AML-193 (cell line): ENCODE results near the gene EEPD1.
"Not testable (repeated sequence)": the region's sequence is repeated elsewhere in the genome, so short reads cannot be mapped to it uniquely, and the experiment has no call there.

Source experiments
- DNase-seq, 2 experiments: peaks; one replicate each; lab custom pipeline; 2025; lab: John Stamatoyannopoulos, UW

EEPD1 gene

DNA sequence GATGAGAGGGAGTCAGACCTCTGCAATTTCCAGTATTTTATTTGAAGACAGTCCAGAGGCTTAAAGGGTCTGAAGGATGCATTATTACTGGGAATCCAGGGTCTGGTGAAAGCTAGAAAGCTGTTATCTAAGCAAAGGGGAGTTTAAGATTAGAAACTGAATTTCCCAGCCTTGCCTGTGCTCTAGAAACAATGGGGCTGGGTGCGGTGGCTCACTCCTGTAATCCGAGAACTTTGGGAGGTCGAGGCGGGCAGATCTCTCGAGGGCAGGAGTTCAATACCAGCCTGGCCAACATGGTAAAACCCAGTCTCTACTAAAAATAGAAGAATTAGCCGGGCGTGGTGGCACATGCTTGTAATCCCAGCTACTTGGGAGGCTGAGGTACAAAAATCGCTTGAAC lies 165.1 kb downstream of the EEPD1 start:
- DNase-seq = no peak

DNA sequence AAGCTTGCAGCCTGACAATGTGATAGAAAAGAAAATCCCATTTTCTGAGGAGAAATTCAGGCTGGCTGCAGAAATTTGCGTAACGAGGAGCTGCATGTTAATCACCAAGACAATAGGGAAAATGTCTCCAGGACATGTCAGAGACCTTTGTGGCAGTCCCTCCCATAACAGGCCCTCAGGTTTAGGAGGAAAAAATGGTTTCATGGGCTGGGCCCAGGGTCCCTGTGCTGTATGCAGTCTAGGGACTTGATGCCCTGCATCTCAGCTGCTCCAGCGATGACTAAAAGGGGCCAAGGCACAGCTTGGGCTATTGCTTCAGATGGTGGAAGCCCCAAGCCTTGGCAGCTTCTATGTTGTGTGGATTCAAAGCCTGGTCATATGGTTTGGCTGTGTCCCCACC lies 168.2 kb downstream of the EEPD1 start:
- DNase-seq = not testable (repeated sequence)

DNA sequence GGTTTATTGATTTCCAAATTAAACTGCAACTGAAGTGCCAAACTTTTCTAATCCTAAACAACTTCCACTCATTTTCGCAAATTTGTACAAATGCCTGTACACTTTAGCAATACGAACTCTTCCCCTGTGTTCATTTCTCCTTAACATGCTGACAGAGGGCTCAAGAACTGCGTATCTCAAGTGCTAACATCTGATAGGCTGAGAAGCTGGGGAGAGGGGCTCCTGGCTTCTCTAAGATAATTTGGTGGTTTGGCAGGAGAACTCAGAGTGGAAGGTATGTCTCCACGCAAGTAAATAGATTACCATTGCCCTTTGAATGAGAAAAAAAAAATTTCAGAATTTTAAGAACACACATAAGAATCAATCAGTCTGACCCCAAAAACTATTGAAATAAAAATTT lies 183.3 kb downstream of the EEPD1 start:
- no peak for DNase-seq

DNA sequence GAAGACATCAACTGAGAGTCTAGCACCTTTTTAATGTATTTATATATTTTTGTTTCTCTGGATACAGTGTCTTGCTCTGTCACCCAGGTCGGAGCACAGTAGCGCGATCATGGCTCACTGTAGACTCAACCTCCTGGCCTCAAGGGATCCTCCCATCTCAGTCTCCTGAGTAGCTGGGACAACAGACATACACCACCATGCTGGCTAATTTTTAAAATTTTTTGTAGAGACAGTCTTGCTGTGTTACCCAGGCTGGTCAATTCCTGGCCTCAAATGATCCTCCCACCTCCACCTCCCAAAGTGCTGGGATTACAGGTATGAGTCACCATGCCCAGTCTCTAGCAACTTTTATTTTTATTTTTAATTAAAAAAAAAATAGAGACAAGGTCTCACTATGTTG lies 185.2 kb downstream of the EEPD1 start:
- DNase-seq = no peak

DNA sequence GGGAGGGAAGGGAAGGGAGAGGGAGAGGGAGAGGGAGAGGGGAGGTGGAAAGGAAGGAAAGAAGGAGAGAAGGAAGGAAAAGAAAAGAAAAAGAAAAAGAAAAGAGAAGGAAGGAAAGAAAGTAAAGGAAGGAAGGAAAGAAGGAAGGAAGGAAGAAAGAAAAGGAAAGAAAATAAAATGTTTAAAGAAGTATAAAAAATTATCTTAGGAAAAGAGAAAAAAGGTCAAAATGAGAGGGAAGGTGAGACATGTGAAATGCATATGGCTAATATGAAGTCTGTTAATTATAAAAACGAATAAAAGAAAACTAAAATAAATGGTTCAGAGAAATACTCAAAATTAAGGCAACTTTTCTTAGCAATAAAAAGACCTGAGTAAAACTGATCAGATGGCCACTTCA lies 190.5 kb downstream of the EEPD1 start:
- no peak for DNase-seq

DNA sequence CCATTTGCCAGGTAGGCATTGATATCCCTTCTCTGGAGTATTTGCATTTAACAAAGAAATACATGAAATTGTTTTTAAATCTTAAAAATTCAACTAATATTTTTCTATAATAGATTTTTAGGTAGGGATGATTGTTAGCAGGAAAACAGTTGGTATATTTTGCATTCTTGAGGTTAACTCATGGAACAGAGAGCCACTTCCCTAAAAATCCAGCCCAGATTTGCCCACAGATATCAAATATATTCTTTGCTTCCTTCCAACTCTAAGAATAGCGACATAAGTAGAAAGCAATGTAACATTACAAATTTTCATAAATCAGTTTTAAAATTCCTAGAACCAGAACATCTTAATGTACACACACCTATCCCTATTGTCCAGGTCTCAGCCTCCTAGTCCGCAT lies 191.6 kb downstream of the EEPD1 start:
- DNase-seq = no peak

DNA sequence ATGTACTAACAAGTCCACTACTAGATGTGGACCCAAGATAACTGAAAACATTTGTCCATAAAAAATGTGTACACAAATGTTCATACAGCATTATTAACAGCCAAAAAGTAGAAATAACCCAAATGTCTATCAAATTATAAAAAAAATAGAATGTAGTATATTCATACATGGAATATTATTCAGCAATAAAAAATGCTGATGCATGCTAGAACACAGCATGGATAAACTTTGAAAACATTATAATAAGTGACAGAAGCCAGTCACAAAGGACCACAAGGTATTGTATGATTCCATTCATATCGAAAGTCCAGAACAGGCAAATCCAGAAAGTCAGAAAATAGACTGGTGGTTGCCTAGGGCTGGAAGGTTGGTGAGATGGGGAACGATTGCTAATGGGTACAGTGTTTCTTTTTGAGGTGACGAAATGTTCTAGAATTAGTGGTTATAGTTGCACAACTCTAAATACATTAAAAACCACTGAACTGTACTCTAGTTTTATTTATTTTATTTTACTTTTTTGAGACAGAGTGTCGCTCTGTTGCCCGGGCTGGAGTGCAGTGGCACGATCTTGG lies 193.3 kb downstream of the EEPD1 start:
- DNase-seq = peak; percentile 59 to 60

DNA sequence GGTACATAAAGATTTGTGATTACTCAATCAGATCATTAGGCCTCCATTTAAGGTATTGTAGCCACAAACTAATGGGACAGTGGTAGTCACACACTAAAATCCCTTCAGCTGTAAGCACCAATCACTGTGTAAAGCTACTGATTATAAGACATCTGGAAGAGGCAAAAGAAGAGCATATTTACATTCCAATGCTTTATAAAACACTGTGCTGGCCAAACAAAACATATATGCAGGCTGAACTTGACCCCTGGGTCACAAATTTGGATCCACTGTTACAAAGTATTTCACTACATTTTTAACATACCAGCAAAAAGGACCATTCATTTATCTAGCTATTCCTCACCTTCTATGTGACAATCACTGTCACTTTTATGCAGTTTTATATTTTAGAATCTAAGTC lies 195.2 kb downstream of the EEPD1 start:
- no peak for DNase-seq

DNA sequence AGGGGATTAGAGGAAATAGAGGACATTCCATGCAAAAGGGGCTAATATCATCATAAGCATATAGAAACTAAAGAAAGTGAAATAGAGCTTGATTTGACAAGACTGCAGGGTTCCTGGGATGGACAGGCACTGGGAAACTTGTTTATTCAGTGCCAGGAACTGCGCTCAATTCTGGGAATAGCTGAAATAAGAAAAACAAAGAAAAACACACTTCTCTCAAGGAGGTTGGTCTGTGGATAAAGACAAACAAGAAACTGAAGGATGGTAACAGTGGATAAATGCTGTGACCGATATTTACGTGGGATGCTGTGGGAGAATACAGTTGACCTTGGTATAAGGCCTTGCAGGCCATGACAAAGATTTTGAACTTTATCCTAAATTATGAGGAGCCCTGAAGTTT lies 195.7 kb downstream of the EEPD1 start:
- DNase-seq = no peak

DNA sequence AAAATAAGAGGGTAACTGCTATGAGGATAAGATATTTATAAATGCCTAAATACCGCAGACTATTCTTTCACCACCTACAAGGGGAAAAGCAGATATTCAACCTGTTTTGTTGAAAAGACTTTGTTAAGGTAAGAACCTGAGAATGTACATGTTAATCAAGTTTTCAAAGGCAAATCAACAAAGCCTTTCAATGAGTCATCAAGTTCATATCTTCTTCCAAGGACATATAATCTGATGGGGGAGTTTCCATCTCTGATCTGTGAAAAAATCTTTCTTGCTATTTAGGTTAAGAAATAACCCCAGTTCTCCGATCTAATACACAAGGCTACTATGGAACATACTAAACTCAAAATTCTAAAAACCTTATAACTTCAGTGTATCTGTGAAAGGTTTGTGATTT lies 196.6 kb downstream of the EEPD1 start:
- no peak for DNase-seq
